HG03521 (cell line): ENCODE measurements around the gene PPP1R36.
"Not testable (repeated sequence)": the region's sequence is repeated elsewhere in the genome, so short reads cannot be mapped to it uniquely, and the experiment has no call there.

Source experiments
- ATAC-seq: cut with Tn5 transposase; IDR thresholded peaks from one replicate; pipeline ENCODE4 v1.9.1; 2021; ENCODE audit warnings: mild to moderate bottlenecking, moderate library complexity; ENCODE audit not compliant: unreplicated experiment

Gene PPP1R36

GRCh38 chr14:64562436-64562835 lies 12.7 kb downstream of the PPP1R36 start:
- no peak for ATAC-seq

GRCh38 chr14:64563696-64564095 lies 13.9 kb downstream of the PPP1R36 start:
- ATAC-seq, result no peak

- ATAC-seq, result no peak
Observed at GRCh38 chr14:64566651-64567122, 16.9 kb downstream of the PPP1R36 start.

DNA sequence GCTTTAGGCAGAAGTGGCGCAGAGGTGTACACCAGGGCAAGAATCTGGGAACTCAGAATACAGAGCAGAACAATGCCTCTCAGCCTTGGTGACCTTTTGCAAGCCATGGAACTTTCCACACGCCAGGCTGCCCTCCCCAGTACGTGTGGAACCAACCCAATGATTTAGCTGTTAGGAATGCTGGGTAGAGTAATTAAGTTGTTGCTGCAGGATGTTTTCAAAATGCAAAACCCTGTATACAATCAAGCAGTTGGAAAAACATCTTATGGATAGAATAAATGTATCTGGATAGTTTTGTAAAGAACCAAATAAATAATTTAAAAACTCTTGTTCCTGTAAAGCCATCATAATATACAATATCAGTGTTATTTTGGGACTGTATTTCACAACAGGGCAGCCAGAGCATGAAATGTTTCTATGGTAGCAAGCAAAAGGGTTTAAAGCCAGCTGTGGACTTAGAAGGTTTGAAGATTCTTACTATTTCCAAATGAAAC lies 19.4 kb downstream of the PPP1R36 start:
- no peak for ATAC-seq

GRCh38 chr14:64569646-64570045 lies 19.9 kb downstream of the PPP1R36 start:
- ATAC-seq, result not testable (repeated sequence)

- no peak for ATAC-seq
Observed at GRCh38 chr14:64572386-64573104, 22.8 kb downstream of the PPP1R36 start.

- no peak for ATAC-seq
Observed at GRCh38 chr14:64573109-64573508, 23.3 kb downstream of the PPP1R36 start.

DNA sequence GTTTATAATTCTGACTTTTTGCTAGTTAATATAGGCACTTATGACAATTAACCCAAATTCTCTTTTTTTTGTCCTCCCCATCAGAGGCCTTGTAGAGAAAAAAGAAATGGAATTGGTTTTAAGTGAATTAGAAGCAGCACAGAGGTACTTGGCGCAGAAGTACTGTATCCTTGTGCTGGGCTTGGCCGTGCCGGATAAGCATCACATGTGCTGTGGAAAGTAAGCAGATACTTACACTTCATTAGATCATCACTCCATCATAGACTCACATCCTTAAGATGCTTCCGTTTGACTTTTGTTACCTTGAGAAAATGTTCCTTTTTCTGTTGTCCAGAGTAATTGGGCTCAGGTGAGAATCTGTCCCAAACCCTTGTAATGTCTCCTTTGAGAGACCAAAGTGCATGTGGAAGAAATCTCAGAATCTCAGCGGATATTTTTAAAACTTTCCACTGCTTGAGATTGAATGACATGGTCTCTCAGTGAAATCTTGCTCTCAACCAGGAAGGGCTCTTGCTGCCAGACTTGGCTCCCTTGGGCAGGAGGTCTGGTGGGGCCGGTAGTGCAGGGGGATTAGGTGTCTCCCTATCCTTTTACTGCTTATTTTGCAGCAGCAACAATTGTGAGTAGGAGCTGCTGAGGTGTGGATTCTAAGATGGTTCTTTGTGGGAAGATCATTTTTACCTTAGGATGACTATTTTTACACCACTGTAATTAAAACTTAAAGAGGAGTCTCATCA lies 24.8 kb downstream of the PPP1R36 start:
- ATAC-seq, result no peak

DNA sequence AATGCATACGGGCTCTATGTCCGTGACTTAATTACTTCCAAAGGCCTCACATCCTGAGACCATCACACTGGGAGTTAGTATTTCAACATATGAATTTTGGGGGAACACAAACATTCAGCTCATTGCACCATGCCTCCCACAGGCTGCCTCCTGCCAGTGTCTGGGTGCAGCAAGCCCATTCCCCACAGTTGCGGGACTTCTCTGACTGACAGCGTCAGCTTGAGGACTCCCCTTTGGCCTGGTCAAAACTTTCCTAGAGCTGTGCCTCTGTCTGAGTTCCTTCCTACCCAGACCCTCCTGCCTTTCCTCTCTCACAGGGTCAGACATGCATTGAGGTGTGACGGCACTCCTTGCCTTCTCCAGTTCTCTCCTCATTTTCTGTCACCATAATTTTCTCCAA lies 27.4 kb downstream of the PPP1R36 start:
- ATAC-seq, result no peak

- no peak for ATAC-seq
Observed at GRCh38 chr14:64580467-64580866, 30.7 kb downstream of the PPP1R36 start.

GRCh38 chr14:64581363-64581762 lies 31.6 kb downstream of the PPP1R36 start:
- ATAC-seq, result no peak

DNA sequence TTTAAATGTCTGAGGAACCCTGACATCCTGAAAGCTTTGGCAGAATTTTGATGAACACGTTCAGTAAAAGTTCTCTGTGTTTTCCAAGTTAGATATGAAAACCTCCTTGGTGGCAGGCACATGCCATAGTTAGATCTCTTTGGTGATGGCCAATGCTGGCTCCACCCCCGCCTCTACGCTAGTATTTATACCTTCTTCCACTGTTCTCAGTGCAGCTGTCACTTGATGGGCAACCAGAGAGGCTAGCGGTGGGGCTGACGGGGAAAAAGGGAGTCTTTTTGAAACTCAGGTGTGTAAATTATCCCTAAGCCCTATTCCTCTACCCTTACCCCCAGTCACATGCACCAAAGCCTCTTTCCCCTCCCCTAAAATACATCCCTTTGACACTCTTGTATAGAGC lies 32.1 kb downstream of the PPP1R36 start:
- ATAC-seq, result no peak

- ATAC-seq, result no peak
Observed at GRCh38 chr14:64584190-64584589, 34.4 kb downstream of the PPP1R36 start.

GRCh38 chr14:64591809-64592208 lies 42.0 kb downstream of the PPP1R36 start:
- no peak for ATAC-seq

- no peak for ATAC-seq
Observed at GRCh38 chr14:64594438-64594837, 44.7 kb downstream of the PPP1R36 start.

DNA sequence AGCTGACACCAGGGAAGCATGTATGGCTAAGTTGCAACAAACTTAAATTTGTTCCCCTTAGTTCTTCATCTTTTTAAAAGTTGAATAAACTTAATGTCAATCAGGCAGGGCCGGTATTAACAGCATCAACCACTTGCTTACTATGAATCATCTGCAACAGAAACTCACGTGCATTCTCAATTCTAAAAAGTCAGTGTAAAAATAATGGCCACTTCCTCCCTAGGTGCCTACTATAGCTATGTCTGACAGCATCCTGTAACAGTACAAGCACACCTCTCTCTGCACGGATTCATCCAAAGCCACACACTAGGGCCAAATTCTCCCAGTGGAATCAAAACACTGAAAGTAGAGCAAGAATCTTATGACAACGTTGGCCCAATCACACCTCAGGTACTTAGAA lies 48.6 kb downstream of the PPP1R36 start:
- peak; percentile 40 for ATAC-seq

GRCh38 chr14:64601571-64601970 lies 51.8 kb downstream of the PPP1R36 start:
- no peak for ATAC-seq

DNA sequence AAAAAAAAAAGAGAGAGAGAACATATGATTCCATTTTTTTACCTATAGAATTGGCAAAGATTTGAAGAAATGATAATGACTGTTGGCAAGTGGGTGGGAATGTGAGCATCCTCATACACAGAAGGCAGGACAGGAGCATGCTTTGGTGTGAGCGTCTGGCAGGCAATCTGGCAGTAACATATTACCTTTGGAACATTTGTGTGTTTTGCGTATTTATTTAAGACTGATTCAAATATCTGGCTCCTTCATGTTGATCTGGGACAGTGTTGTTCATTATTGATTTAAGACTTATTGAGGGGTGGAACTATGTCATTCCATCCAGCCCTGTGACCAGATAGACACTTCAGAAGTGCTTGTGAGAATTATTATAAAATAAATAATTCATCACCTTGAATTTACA lies 53.1 kb downstream of the PPP1R36 start:
- no peak for ATAC-seq

- no peak for ATAC-seq
Observed at GRCh38 chr14:64604001-64604400, 54.2 kb downstream of the PPP1R36 start.

GRCh38 chr14:64604881-64605280 lies 55.1 kb downstream of the PPP1R36 start:
- ATAC-seq, result no peak

DNA sequence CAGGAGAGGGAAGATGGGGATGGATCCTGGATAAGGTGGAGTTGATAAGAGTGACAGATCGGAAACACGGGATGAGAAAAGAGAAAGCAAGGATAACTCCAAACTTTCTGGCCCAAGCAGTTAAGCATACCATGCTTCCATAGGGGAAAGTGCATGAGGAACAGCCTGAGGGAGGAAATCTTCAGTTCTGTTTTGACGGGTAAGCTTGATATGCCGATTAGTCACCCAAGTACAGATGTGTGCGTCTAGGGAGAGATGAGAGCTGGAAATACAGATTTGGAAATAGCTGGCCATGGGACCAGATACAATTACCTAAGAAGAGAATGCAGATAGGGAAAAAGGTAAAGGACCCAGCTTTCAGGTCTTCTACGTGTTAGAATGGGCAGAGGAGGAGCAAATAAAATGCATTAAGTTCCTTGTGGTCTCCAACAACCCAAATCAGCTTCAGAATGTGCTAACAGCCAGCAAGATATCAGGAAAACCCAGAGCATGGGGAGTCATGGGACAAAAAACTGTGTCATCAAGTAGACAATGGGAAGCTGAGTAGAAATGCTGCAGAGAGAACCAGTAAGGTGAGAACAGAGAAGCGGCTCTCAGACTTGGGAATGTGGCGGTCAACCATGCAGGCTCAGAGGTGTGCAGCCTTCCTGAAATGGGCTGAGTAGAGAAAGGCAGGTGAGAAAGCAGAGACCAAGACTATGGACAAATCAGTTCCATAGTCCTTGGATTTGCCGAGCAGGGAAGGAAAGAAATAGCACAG lies 56.3 kb downstream of the PPP1R36 start:
- no peak for ATAC-seq
